H1 (cell line): Measurements from ENCODE around the gene DNAJC2. TPM values are rescaled to one million over a fixed set of nuclear protein-coding genes. Genes with fewer than 3 reads are reported as not detected.
A peak's percentile ranks its signal among the peaks of the same experiment; 100 is the strongest.

Experiments
- ASH2L ChIP-seq: fragments of 200-600, 300-600 bp; sonication (generic); IDR thresholded peaks from one replicate; pipeline ENCODE4 v1.7.1; 2017; ENCODE audit warnings: low read length
- ATF2 ChIP-seq: IDR thresholded peaks from 2 replicates; pipeline ENCODE4 v1.6.1; 2012; ENCODE audit warnings: low read length, inconsistent platforms
- ATF3 ChIP-seq: IDR thresholded peaks from 2 replicates; pipeline ENCODE4 v1.6.1; 2011; ENCODE audit warnings: low read depth, mild to moderate bottlenecking, low read length; ENCODE audit not compliant: insufficient read depth
- BACH1 ChIP-seq: IDR thresholded peaks from 2 replicates; pipeline ENCODE4 v1.6.1; 2012; ENCODE audit warnings: low read length, improper control_type of control experiment
- CBX5 ChIP-seq: fragments of 300-800, 300-1000 bp; sonication (generic); IDR thresholded peaks from 2 replicates; pipeline ENCODE4 v1.7.1; 2016; ENCODE audit warnings: antibody characterized with exemption, low read length, low read depth
- FOSL1 ChIP-seq: IDR thresholded peaks from 2 replicates; pipeline ENCODE4 v1.6.1; 2011; ENCODE audit warnings: mild to moderate bottlenecking, low read depth, low read length, moderate library complexity; ENCODE audit not compliant: insufficient read depth
- GABPA ChIP-seq: IDR thresholded peaks from 2 replicates; pipeline ENCODE4 v1.6.1; 2011; ENCODE audit warnings: mild to moderate bottlenecking, low read length, moderate library complexity, borderline replicate concordance; ENCODE audit not compliant: insufficient read depth
- JUND ChIP-seq: IDR thresholded peaks from 2 replicates; pipeline ENCODE4 v1.6.1; 2011; ENCODE audit warnings: mild to moderate bottlenecking, improper control_type of control experiment, low read length
- NRF1 ChIP-seq: IDR thresholded peaks from 2 replicates; pipeline ENCODE4 v1.6.1; 2011; ENCODE audit warnings: mild to moderate bottlenecking, low read depth, low read length, improper control_type of control experiment
- POLR2A ChIP-seq, 2 experiments: IDR thresholded peaks; 1 replicate in 1 of 2; 2 replicates in 1 of 2; pipeline ENCODE4 v1.6.1; 2011; ENCODE audit warnings: low read depth in 2 of 2, low read length in 2 of 2, mild to moderate bottlenecking in 2 of 2; ENCODE audit errors: control extremely low read depth in 1 of 2
- POLR2AphosphoS5 ChIP-seq: IDR thresholded peaks from 2 replicates; pipeline ENCODE4 v1.6.1; 2011; ENCODE audit warnings: low read depth, low read length
- RAD21 ChIP-seq, 2 experiments: IDR thresholded peaks in 1 of 2; conservative IDR thresholded peaks in 1 of 2; 2 replicates each; pipeline ENCODE4 v1.6.1; 2011; ENCODE audit warnings: low read depth in 2 of 2, low read length in 2 of 2, improper control_type of control experiment in 1 of 2, inconsistent platforms in 1 of 2, mild to moderate bottlenecking in 1 of 2, moderate library complexity in 1 of 2
- RBBP5 ChIP-seq: IDR thresholded peaks from 2 replicates; pipeline ENCODE4 v1.7.1; 2012; ENCODE audit warnings: low read depth, mild to moderate bottlenecking, inconsistent platforms, low read length, moderate library complexity, borderline replicate concordance
- RXRA ChIP-seq: IDR thresholded peaks from 2 replicates; pipeline ENCODE4 v1.6.1; 2011; ENCODE audit warnings: low read depth, mild to moderate bottlenecking, low read length, moderate library complexity; ENCODE audit not compliant: insufficient read depth
- SIRT6 ChIP-seq: IDR thresholded peaks from one replicate; pipeline ENCODE4 v1.7.1; 2012; ENCODE audit warnings: low read length, inconsistent platforms
- SP2 ChIP-seq: IDR thresholded peaks from 2 replicates; pipeline ENCODE4 v1.6.1; 2012; ENCODE audit warnings: mild to moderate bottlenecking, low read length, inconsistent platforms
- SP4 ChIP-seq: IDR thresholded peaks from 2 replicates; pipeline ENCODE4 v1.6.1; 2012; ENCODE audit warnings: low read length, inconsistent platforms
- SUZ12 ChIP-seq: fragments of 200-600 bp; sonication (generic); IDR thresholded peaks from 2 replicates; pipeline ENCODE4 v1.6.1; 2012; ENCODE audit warnings: mild to moderate bottlenecking, inconsistent platforms, low read length, moderate library complexity, mixed read lengths
- TAF1 ChIP-seq: IDR thresholded peaks from 2 replicates; pipeline ENCODE4 v1.6.1; 2011; ENCODE audit warnings: mild to moderate bottlenecking, low read depth, low read length
- TAF7 ChIP-seq: optimal IDR thresholded peaks from 2 replicates; pipeline ENCODE3; 2011; ENCODE audit warnings: low read depth, mild to moderate bottlenecking, inconsistent platforms, low read length, moderate library complexity, borderline replicate concordance
- TCF12 ChIP-seq: IDR thresholded peaks from 2 replicates; pipeline ENCODE4 v1.6.1; 2011; ENCODE audit warnings: low read depth, mild to moderate bottlenecking, low read length
- polyA plus RNA-seq, 7 experiments: library from polyadenylated mRNA; depleted of rRNA in 3 of 7; stranded (reverse) in 5 of 7; unstranded in 2 of 7; fragments of >200 nt in 5 of 7; fragments of 200-250 nt in 2 of 7; gene quantifications; 1 replicate in 5 of 7; 2 replicates in 1 of 7; 4 replicates in 1 of 7; pipeline versions ENCODE4 v1.2.1 to v1.2.3, GENCODE V29; 2011 to 2013; ENCODE audit warnings: missing spikeins in 2 of 7, mixed read lengths in 2 of 7
- total RNA-seq: library from RNA; stranded (reverse); fragmentation: NEBNext Ultra II Directional; extraction: Animal tissue kit (Norgen Biotek cat#: 25700); gene quantifications from 2 replicates; pipeline ENCODE4 v1.2.1, GENCODE V29; 2021
- TF ChIP-seq, protein P1 (sequence below): IDR thresholded peaks from 2 replicates; pipeline ENCODE4 v1.6.1; 2012; ENCODE audit warnings: inconsistent platforms

DNAJC2 gene
- total and polyA plus RNA-seq, 2 of the 8 experiments (the other 6 are each of a cell fraction or from before 2014, with no cell fraction given), result 9.8 to 42.2 TPM

DNA sequence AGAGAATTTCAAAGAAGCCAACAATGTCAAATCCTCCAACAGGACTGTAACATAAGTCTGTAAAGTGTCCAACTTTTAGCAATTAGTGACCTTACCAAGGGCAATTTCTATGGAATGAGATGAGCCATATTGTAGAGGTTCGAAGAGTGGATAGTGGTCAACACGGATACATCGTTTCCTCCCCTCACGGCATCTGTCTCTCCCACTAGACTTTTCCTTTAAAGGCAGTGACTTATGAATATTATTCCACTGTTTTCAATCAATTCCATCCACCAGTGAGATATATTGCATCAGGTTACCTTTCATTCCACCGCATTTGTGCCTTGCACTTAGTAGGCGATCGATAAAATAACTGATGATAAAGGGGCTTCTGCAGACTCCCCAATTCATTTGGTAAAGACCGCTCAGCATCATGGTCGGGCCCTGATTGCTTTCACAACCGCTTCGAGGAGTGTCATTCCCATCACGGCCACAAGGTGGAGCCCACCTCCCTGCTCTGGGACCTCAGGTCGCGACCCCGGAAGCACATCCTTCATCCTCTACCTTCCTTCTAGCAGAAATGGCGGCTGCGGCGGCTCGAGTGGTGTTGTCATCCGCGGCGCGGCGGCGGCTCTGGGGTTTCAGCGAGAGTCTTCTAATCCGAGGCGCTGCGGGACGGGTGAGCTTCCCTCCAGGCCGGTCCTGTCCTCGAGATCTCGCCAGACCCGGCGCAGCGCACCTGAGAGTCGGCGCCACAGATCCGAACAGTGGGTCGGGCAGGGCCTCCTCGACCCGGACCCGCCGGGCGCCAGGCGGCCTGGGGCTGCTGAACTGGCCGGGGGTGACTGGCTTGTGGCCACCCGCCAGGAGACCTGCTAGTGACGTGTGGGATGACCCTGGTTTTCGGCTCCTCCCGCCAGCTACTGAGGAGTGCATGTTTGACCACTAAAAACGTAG, 47.4 kb downstream of the DNAJC2 start, which contains the start of gene PMPCB (continued):
- TF ChIP-seq ASH2L (peak; percentile 99), TAF1 (peak; percentile 95), RBBP5 (peak; percentile 95), BACH1 (no peak), TAF7 (peak; percentile 89), TCF12 (no peak), POLR2AphosphoS5 (peak; percentile 91), GABPA (peak; percentile 88), SUZ12 (no peak), POLR2A (IDR thresholded peaks at IDR 0.05; ENCODE audit: control extremely low read depth in 1 of 2, low read depth in 2 of 2, low read length in 2 of 2) (peak; percentile 79 to 91), CBX5 (no peak), NRF1 (no peak), ATF2 (no peak), FOSL1 (no peak), SIRT6 (no peak), RXRA (no peak), JUND (no peak), ATF3 (no peak), RAD21 (IDR thresholded peaks at IDR 0.05 in 1 of 2, conservative IDR thresholded peaks at IDR 0.05 in 1 of 2; ENCODE audit: low read depth in 2 of 2, low read length in 2 of 2) (peak; percentile 72 to 76), SP4 (no peak), SP2 (no peak)
- TF ChIP-seq, protein P1, sequence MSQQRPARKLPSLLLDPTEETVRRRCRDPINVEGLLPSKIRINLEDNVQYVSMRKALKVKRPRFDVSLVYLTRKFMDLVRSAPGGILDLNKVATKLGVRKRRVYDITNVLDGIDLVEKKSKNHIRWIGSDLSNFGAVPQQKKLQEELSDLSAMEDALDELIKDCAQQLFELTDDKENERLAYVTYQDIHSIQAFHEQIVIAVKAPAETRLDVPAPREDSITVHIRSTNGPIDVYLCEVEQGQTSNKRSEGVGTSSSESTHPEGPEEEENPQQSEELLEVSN, result peak; percentile 16; the same call in 1 of the 2 replicates
